Stimulated activated CD4-positive, alpha-beta T cell treated with anti-CD3 and anti-CD28 coated beads, Interleukin-1b, Interleukin-23, amount 100 ng/mL, for 24 hours (primary cell): ENCODE measurements around the gene CRIP2.

ENCODE experiments used
- DNase-seq, 4 experiments: peaks; one replicate each; pipeline ENCODE4 v3.0.0-alpha.2; 2020; ENCODE audit warnings: low read depth in 4 of 4, low spot score in 1 of 4

CRIP2 gene, protein sequence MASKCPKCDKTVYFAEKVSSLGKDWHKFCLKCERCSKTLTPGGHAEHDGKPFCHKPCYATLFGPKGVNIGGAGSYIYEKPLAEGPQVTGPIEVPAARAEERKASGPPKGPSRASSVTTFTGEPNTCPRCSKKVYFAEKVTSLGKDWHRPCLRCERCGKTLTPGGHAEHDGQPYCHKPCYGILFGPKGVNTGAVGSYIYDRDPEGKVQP

DNA sequence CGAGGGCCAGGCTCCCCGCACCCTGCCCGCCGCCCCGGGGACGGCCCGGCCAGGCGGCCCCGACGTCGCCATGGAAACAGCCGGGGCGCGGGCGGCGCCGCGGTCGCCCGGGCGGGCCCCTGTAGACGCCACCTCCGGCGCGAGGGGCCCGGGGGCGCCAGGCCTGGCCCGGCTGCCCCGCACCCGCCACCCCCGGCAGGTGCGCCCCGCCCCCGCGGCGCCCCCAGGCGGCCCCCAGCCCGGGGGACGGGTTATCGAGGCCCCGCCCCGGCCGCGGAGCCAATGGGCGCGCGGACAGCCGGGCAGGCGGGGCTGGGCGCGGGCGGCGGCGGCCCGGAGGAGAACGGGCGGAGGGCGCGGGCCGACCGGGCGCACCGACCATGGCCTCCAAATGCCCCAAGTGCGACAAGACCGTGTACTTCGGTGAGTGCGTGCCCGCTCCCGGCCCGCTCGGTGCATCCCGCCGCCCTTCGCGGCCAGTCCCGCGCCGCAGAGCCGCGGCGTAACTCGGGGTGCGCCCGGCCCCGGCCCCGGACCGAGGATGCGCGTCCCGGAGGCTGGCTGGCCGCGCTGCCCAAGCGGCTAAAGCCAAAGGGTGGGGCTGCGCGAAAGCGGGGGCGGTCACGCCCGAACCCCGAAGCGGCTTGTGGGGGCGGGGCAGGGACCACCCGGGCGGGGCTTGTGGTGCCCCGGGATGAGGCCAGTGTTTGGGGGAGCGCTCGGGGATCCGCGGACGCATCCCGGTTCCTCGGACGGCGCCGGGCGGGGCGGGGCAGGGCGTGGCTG, at the start of gene CRIP2:
Gene CRIP2 (plus strand): TSS at position 339 of the 786 bp plus-strand sequence. CDS start 42 bp downstream, at position 381.
- DNase-seq = no peak

DNA sequence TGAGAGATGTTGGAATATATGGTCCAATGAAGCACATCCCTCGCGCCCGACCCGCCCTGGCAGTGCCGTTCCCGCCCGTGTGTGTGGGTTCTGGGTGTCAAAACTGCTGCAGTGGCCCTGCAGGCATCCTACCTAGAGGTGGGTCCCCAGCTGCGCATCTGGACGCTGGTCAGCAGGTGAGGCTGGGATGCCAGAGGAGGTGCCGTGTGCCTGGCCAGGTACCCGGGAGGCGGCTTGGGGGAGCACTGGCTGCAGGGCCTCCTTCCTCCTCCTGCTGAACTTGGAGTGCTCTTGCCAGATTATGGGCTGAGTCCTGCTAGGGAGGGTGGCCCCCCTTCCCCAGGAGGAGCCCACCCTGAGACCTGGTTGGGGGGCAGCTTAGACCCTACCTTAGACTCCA, 49.8 kb upstream of the CRIP2 start:
- DNase-seq = no peak

DNA sequence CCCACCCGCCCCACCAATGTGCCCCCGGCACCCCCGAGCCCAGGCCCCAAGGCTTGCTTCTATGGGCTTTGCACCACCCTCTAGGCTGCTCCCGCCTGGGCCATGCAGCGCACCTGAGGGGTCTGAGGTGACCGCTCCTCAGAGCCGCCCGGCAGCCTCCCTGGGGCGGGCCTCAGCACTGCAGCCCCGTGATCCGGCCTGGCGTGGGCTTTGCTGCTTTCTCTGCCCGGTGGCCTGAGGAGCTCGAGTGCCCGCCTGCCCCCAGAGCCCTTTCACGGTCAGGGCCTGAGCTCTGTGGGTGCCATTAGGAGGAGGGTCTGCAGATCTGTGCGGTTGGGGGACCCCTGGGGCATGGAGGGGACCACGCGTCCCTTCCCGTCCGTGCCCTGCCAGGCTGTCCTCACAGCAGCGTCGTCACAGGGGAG, 48.8 kb upstream of the CRIP2 start:
- DNase-seq = no peak

DNA sequence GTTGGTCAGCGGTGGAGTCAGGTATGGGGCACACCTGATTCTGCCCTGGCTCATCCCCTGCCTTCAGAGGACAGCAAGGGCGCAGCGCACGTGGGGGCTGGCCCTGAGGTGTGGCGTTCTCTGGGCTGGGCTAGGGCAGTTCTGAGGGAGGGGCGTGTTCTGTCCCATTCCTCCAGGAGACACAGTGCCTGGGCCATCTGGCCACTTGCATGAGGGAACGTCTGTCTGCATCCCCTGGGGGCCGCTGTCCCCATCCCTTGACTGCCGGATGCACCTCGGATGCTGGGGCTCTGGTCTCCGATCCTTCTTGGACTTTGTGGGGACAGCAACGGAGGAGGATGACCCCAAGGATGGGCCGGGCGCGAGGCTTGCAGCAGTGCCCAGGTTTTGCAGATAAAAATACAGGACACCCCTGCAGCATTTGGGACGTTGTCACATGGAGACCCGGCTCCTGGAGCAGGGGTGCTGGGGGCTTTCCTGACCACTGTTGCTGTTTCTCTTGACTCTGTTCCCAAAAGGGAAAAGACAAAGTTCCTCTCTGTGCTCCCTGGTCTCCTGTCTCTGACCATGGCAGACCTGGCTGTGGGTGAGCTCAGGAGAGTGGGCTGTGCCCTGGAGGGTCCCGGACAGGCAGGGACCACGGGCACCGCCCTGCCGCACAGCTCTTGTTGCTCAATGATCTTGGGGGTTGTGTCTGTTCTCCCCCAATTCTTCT, 48.0 kb upstream of the CRIP2 start:
- DNase-seq = no peak

DNA sequence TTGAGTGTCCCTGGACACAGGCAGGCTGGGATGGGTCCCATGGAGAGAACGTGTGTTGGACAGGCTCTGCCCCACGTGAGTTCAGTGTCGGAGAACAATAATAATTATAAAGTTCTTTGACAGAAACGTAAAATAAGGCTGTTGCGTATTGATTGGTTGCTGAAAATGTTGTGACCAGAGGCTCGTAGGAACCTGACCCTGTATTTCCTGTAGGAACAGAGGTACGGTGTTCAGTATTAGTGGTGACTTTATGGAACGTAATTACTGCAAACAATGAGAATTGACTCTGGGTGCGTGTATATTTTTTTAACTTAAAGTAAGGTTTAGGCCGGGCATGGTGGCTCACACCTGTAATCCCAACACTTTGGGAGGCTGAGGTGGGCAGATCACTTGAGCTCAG, 47.2 kb upstream of the CRIP2 start:
- DNase-seq = no peak

DNA sequence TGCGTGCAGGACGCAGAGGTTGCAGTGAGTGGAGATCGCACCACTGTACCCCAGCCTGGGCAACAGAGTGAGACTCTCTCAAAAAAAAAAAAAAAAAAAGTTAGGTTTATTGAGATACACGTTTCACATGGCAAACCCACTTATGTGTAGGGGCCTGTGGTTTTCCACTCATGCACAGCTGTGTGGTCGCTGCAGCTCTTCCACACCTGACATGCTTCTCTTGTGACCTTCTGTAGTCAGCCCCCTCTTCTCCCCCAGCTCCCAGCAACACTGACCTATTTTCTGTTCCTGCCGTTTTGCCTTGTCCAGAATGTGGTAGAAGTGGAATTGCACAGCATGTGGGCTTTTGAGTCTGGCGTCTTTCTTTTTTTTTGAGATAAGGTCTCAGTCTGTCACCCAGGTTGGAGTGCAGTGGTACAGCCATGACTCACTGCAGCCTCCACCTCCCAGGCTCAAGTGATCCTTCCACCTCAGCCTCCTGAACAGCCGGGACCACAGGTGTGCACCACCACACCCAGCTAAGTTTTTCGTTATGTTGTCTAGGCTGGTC, 46.6 kb upstream of the CRIP2 start:
- no peak for DNase-seq

DNA sequence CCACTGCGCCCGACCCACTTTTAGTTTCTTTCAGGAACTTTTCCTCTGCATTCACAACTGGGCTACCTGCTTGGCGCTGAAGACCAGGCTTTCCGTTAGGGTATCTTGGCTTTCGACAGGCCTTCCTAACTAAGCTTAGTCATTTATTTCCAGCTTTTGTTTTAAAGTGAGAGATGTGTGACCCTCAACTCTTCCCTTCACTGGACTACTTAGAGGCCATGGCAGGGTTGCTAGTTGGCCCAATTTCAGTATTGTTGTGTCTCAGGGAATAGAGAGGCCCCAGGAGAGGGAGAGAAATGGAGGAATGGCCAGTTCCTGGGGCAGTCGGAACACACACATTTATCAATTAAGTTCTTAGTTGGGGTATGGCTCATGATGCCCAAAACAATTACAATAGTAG, 44.6 kb upstream of the CRIP2 start:
- DNase-seq = no peak

DNA sequence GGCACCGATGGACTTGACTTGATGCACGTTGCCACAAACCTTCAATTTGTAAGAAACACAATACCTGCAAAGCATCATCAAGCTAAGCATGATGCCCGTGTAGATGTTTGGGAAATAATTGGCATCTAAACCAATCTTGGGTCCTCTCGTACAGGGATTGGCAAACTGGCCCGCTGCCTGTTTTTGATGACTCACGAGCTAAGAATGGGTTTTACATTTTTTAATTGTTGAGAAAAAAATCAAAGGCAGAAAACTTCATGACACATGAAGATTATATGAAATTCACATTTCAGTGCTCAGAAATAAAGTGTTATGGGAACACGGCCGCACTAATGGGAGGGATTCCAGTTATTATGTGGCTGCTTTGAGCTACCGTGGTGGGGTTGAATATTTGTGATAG, 44.1 kb upstream of the CRIP2 start:
- no peak for DNase-seq

DNA sequence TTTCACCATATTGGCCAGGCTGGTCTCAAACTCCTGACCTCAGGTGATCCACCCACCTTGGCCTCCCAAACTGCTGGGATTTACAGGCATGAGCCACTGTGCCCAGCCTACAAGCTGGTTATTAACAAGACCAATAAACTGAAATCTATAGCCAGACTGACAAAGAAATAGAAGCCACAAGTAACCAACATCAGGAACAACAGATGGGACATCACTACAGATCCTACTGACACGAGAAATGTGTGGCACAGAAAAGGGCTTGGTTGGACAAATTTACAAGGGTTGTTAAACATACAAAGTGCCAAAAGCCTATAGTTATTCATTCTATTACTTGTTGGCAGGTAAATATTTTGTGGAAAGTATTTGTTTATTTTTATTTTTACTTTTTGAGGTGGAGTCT, 43.4 kb upstream of the CRIP2 start:
- no peak for DNase-seq

DNA sequence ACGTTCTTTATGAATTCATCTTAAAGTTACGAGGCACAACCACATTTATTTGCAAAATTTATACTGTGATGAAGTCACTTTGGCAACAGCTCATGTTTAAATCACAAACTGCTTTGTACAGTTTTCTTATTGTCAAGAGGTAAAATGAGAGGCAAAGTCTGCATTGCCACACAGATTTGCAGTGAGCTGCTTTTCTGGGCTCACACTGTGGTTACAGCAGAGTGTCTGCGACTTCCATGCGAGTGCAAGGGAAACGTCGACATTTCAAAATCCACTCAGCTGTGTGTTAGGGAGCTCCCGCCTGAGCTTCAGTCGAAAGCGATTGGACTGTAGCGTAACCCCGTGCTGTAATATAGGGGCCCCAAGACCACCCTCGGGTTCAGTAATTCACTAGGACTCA, 42.0 kb upstream of the CRIP2 start:
- DNase-seq = no peak

DNA sequence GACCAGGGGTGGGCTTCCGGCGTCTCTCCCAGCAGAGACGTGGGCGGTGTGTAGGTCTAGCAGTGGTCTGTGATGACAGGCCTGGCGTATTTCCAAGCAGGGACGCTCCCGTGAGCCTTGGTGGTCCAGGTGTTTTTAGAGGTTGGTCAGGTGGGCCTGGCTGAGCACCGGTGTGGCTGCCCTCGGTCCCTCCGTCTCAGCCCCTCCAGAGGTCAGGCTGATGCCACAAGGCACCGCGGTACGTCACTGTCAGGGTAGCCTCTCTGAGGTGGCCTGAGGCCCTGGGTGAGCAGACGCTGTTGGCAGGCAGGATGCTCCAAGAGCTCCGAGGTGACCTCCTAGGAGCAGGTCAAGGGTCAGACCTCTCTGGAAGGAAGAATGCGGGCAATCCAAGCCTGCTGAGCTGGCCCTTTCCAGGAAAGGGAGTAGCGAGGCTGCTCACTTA, 41.4 kb upstream of the CRIP2 start:
- DNase-seq = no peak

DNA sequence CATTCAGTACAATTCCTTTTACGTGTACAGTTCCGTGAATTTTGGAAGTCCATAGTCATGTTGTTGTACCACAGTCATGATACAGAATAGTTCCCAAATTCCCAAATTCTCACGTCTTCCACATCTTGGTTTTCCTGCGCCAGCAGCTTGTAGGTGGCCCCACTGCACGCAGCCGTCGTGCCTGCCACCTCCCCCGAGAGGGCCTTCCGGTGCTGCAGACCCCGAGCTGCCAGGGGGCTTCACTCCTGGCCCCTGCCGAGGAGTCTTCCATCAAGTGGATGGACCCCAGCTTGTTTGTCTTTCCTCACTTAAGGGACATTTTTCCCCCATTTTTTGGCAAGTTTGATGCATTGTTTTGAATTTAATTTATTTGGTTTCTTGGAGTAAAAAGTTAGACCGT, 38.2 kb upstream of the CRIP2 start:
- DNase-seq = no peak

DNA sequence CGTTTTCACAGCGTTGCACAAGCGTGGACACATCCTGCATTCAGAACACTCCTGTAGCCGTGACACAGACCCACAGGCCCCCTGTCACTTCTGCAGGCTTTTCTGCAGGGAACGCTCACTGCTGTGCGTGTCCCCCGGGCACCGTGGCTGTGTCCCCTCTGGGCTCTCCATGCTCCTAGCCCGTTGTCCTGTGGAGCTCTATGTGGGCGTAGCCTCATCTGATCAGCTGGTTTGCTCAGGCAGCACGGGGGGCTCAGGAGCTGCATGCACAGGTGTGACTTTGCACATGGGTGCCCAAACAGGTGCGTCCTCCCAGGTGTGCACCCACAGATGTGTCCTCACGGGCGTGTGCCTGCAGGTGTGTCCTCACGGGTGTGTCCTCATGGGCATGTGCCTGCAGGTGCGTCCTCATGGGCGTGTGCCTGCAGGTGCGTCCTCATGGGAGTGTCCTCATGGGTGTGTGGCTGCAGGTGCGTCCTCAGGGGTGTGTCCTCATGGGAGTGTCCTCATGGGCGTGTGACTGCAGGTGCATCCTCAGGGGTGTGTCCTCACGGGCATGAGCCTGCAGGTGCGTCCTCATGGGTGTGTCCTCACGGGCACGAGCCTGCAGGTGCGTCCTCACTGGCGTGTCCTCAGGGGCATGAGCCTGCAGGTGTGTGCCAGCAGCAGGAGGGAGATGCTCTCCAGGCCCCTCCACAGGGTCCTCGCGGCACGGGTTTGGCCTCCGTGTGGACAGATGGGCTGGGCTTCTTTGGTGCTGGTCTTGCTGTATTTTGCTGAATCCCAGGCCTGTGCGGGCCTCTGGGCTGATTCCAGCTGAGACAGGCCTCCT, 37.5 kb upstream of the CRIP2 start:
- DNase-seq = no peak

DNA sequence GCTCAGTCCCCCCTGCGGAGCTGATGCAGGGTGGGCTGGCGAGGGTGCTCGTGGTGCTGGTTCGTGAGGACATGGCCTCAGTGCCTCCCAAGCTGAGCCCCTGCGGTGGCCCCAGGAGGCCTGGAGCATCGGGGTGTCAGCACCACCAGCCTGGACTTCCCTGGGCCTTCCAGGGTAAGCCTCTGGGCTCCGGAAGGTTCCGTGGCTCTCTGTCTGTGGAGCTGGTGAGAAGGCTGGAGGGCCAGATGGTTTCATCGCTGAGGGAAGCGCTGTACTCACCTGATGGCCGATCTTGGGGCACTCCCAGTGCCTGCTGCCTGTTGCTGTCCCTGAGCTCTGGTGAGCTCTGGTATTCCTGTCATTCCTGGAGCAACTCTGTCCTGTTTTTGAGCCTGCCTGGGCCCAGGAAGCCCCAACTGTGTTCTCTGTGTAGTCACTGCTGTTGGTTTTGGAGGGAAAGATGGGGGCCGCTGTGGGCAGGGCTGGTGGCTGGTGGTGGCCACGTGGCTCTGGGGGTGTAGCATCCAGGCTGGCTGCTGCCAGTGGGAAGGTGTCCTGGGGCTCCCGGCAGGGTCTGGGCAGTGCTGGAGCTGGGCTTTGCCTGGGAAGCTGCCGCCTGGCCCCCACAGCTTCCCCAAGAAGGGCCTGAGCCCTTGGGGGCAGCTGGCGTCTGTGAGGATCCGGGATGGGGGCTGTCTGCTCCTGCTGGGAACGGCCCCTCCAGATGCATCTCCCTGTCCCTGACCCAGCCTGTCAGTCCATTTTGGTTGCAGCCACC, 36.7 kb upstream of the CRIP2 start:
- DNase-seq = no peak

DNA sequence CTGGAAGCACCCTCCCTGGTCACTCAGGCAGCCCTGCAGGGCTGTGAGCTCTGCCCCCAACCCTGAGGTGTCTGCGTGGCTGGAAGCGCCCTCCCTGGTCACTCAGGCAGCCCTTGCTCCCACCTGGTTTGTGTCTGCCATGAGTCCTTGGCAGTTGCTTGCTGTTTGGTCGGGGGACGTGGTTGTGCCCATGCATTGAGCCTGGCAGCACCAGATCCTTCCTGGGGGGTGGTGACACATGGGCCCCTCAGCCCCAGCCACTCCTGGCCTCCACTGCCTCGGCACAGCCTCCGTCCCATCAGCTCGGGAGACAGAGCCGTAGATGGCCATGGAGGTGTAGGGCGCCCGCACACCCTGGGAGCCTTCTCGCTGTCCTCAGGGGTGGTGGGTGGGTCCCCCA, 35.4 kb upstream of the CRIP2 start:
- DNase-seq = no peak

DNA sequence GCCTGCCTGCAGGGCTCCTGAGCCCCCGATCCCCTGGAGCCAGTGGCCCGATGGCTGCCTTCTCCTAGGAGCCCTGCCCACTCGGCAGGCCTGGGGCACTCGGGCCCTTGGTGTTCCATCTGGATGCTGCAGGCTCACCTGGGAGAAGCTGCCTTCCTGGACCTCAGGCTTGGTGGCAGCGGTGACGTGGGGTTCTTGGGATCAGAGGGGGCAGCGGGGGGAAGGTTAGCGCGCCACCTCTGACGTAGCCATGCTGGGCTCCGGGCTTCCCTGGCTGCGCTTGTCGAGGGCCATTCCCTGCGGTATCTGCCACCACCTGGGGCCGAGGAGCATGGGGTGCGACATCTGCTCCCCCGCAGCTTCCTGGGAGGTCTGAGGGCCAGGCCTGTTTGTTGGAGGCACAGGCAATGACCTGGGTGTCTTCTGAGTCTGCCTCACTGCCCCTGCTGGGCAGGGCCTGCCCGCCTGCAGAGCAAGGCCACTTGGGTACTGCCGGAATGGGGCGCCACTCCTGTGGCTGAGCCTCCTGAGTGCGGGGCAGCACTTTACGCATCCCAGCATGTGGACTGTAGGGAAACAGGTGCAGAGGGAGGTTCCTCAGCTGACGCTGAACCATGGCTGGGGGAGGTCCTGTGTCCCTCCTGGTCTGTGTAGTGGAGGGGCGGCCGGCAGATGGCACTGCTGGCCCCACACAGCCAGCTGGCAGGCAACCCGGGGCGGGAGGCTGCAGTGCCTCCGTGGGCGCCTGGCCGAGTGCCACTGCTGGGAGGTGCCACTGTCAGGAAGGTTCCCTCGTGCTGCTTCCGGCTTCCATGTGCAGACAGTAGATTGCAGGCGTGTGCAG, 34.7 kb upstream of the CRIP2 start:
- DNase-seq = no peak

DNA sequence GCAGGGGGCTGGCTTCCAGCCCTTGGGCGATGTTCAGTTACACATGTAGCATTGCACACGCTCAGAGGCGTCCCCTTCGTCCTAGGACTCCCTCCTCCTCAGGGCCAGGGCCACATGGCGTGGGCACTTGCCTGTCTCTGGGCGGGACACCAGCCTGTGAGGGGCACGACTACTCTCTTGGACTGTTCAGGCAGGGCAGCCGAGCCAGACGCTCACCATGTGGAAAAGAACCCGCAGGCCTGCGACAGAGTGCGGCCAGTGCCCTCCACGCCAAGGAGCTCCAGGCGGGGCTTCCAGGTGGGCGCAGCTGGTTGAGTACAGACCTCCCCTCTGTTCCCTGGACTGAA, 34.1 kb upstream of the CRIP2 start:
- DNase-seq = no peak

DNA sequence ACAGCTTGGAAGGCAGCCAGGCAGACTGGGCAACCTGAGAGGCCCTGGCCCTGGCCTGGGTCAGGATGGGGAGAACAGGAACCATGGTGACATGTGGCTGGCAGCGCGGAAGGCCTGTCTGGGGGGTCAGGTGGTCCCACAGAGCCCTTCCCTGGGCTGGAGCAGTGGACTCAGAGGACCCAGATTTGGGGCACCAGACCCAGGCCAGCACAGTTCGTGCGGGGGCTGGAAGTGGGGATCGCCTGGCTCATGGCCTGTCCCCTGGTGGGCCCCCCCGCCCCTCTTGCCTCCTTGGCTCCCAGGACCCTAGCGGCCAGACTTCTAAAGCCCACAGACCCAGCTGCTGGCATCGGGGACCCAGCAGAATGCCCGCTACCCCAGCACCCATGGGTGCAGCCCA, 33.6 kb upstream of the CRIP2 start:
- DNase-seq = no peak

DNA sequence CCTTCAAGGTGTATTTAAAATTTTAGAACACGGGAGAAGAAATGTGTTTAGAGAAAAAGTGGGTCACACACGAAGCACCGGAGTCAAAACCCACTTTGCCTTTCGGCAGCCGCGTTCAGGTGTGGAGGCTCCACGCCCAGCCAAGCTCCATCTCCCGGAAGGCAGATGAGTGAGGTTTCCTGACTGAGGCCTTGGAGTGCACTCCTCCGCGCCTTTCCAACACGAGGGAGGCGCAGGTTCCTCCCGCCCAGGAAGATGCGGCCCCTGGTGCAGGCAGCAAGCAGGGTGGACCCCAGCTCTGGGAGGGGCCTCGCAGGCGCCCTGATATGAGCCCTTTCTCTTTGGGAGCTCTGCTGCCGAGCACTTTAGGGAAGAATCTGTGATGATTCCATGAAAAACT, 32.5 kb upstream of the CRIP2 start:
- no peak for DNase-seq

DNA sequence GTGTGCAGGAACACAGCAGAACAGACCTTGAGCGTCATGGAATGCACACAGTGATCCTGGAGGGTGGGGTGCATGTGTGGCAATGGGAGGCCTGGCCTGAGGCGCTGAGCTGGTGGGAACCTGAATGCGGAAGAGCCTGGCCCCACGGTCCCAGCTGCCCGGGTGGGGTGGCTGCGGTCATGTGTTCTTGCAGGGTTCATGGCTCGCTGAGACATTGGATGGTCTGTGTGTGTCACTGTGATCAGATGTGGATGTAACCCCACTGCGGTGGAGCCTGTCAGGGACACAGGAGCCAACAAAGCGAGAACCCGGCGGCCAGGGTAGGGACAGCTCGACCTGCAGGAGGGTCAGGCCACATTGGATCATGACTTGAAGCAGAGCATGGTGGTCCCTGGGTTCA, 31.8 kb upstream of the CRIP2 start:
- no peak for DNase-seq
